ENCODE measurements around the gene BIN2. TPM values are rescaled to one million over a fixed set of nuclear protein-coding genes. Genes with fewer than 3 reads are reported as not detected.

The BIN2 gene
- total and polyA plus RNA-seq, 9 of the 15 experiments (the other 6 are each of a cell fraction or from before 2014, with no cell fraction given): 0.04 to 0.39 (median 0.25) TPM; not detected in 1

- no peak overlapping the region for H3K27ac ChIP-seq (ENCODE audit: extremely low read depth, low read depth, low read length)
- DNase-seq (ENCODE audit: extremely low read depth in 1 of 4, low spot score in 3 of 4) (no peak), FAIRE-seq (no peak), ATAC-seq (no peak)
- intact Hi-C loops (cut with micrococcal nuclease): no loop called here
- no TSS peak for BruUV-seq (replicated peaks)
- H3K4me3 ChIP-seq: no peak overlapping the region
- peaks cover 0 to 5% of the 10 kb centered on the region in 2 experiments; a peak in 3 of 5 replicates for H3K4me1 ChIP-seq (replicated peaks in 1 of 2; ENCODE audit: control insufficient read depth in 2 of 2, insufficient read depth in 2 of 2, low read length in 2 of 2)
- H4K20me1 ChIP-seq (replicated peaks; ENCODE audit: control insufficient read depth, insufficient read depth, low read length): no peaks in the 10 kb centered on the region
- TF ChIP-seq ZNF12 (CRISPR knock-in tag; IDR thresholded peaks at IDR 0.05): no peak
- peak in 1 of 2 experiments; percentile 25; a peak in 1 of 4 replicates for TF ChIP-seq TRIM24 (IDR thresholded peaks at IDR 0.05)
- TF ChIP-seq ZNF766 (CRISPR knock-in tag; conservative IDR thresholded peaks at IDR 0.05): peak; percentile 83
- TF ChIP-seq HES1 (IDR thresholded peaks at IDR 0.05; ENCODE audit: low read depth): 0 out of 2 replicates have a peak, but pooled peaks have one; percentile 22
- TF ChIP-seq TBP (optimal IDR thresholded peaks at IDR 0.05; ENCODE audit: low read depth, low read length): peak; percentile 49
- TF ChIP-seq SMARCE1 (IDR thresholded peaks at IDR 0.05): peak; percentile 51; the same call in 1 of the 2 replicates
- no peak for TF ChIP-seq CEBPG (CRISPR knock-in tag; IDR thresholded peaks at IDR 0.05)
- TF ChIP-seq CEBPG (tag; conservative IDR thresholded peaks at IDR 0.05 in 1 of 2, IDR thresholded peaks at IDR 0.05 in 1 of 2): peak; percentile 48 to 57; a peak in 2 of 4 replicates
- peak; percentile 10; the same call in 1 of the 2 replicates for TF ChIP-seq ARID1B (IDR thresholded peaks at IDR 0.05)
- peak; percentile 75 for TF ChIP-seq CEBPB (tag; IDR thresholded peaks at IDR 0.05)
- no peak for TF ChIP-seq ILK (tag; IDR thresholded peaks at IDR 0.05; ENCODE audit: borderline replicate concordance, low read depth)
- no peak for TF ChIP-seq POLR2H (tag; IDR thresholded peaks at IDR 0.05; ENCODE audit: low read depth)
- WGBS (ENCODE audit: insufficient coverage, low coverage, missing lambda C conversion rate): 70% methylated on average over 2 of the region's 2 CpGs
- no peaks in the 10 kb centered on the region for H3K27me3 ChIP-seq (ENCODE audit: control insufficient read depth in 2 of 2, insufficient read depth in 2 of 2, low read length in 2 of 2)
- H2AFZ ChIP-seq (ENCODE audit: low read depth, low read length): no peak overlapping the region
- H3K9ac ChIP-seq (ENCODE audit: insufficient read depth in 1 of 2, low read depth in 2 of 2, low read length in 2 of 2): no peak overlapping the region
- in situ Hi-C loops (cut with MboI): no loop called here
- H3K4me2 ChIP-seq (ENCODE audit: insufficient read depth, low read length): no peak overlapping the region
- no peaks in the 10 kb centered on the region for H3K9me3 ChIP-seq (replicated peaks; ENCODE audit: control insufficient read depth, insufficient read depth, low read depth, low read length)
- no peaks in the 10 kb centered on the region for H3K36me3 ChIP-seq (ENCODE audit: control insufficient read depth, insufficient read depth, low read length)
- ChIA-PET POLR2A (interaction anchor here (0.6 to 1.2 kb wide), 5 partner anchors 9 to 569 kb away, joined by 3 to 5 read pairs (median 4); no protein-coding TSS in a partner anchor), CTCF (ENCODE audit: low intra/inter-chr PET ratio) (no interaction called here)
- H3K79me2 ChIP-seq (ENCODE audit: control insufficient read depth, insufficient read depth, low read length): no peaks in the 10 kb centered on the region
- no peaks in the 10 kb centered on the region for H3K9me1 ChIP-seq (ENCODE audit: control insufficient read depth, insufficient read depth, low read length)
These were observed 12.0 kb upstream of the BIN2 start for GRCh38 chr12:51335931-51336330.

Data from K562 (cell line).